Natural killer cell (primary cell): ENCODE results near the gene CPNE8. TPM values are rescaled to one million over a fixed set of nuclear protein-coding genes. Genes with fewer than 3 reads are reported as not detected.

Experiments used
- ATAC-seq, 3 donors: fragments of 150-1000 bp in 2 of 3; fragments of 200-7000 bp in 1 of 3; cut with Tn5 transposase; 1 replicate in 1 of 3; 2 replicates in 2 of 3; pipeline ENCODE4 v1.10.0; 2021; ENCODE audit warnings: mild to moderate bottlenecking in 2 of 3, moderate library complexity in 2 of 3
- DNase-seq, 2 donors: peaks; one replicate each; pipeline versions ENCODE4 v3.0.0 to v3.0.0-alpha.2; 2013 to 2021; ENCODE audit warnings: mixed read lengths in 1 of 2
- H3K27ac ChIP-seq: one replicate; pipeline ENCODE4 v1.5.1; 2013; ENCODE audit warnings: mild to moderate bottlenecking, low read length
- H3K27me3 ChIP-seq: one replicate; pipeline ENCODE4 v1.6.1; 2013; ENCODE audit warnings: low read length; ENCODE audit not compliant: control insufficient read depth, insufficient read depth
- H3K36me3 ChIP-seq: one replicate; pipeline ENCODE4 v1.6.1; 2013; ENCODE audit warnings: low read length; ENCODE audit not compliant: control insufficient read depth, insufficient read depth
- H3K4me1 ChIP-seq: one replicate; pipeline ENCODE4 v1.6.1; 2013; ENCODE audit warnings: low read length; ENCODE audit not compliant: control insufficient read depth, insufficient read depth
- H3K4me3 ChIP-seq: one replicate; pipeline ENCODE4 v1.5.1; 2013; ENCODE audit warnings: low read length
- H3K9me3 ChIP-seq: one replicate; pipeline ENCODE4 v1.6.1; 2013; ENCODE audit warnings: low read length; ENCODE audit not compliant: control insufficient read depth, insufficient read depth
- H3K27ac Mint-ChIP-seq, 2 donors: one replicate each; pipeline ENCODE4 v1.8.0; 2022; ENCODE audit warnings: mild to moderate bottlenecking in 2 of 2, mixed read lengths in 2 of 2, moderate library complexity in 1 of 2
- H3K27me3 Mint-ChIP-seq, 2 donors: one replicate each; pipeline ENCODE4 v1.8.0; 2022; ENCODE audit warnings: low read depth in 2 of 2, mixed read lengths in 2 of 2
- H3K36me3 Mint-ChIP-seq: one replicate; pipeline ENCODE4 v1.8.0; 2022; ENCODE audit warnings: mixed read lengths
- H3K4me1 Mint-ChIP-seq, 2 donors: one replicate each; pipeline ENCODE4 v1.8.0; 2022; ENCODE audit warnings: mixed read lengths in 2 of 2
- H3K4me3 Mint-ChIP-seq: one replicate; pipeline ENCODE4 v1.8.0; 2022; ENCODE audit warnings: mild to moderate bottlenecking, moderate library complexity, mixed read lengths
- H3K9me3 Mint-ChIP-seq, 2 donors: one replicate each; pipeline ENCODE4 v1.8.0; 2022; ENCODE audit warnings: mixed read lengths in 2 of 2
- WGBS: methylation state at CpG from one replicate; pipeline ENCODE4 v1.1.7; 2013; ENCODE audit warnings: missing lambda C conversion rate; ENCODE audit not compliant: insufficient coverage; 5-methylcytosine and 5-hydroxymethylcytosine counted together
- intact Hi-C: fragments of 100-400 bp; cut with micrococcal nuclease; formaldehyde crosslinking; loops from one replicate; pipeline ENCODE4 v1.14.2; 2022
- total RNA-seq, 4 donors: library from RNA; stranded (reverse); fragments of 120-200 nt in 1 of 4; gene quantifications; one replicate each; pipeline versions ENCODE4 v1.2.3 to v1.2.4, GENCODE V29; 2013 to 2022
- TF ChIP-seq, protein P1 (sequence below): fragments of 200-600 bp; IDR thresholded peaks from one replicate; pipeline ENCODE4 v1.8.0; 2022; ENCODE audit warnings: antibody characterized with exemption

Gene CPNE8
- total RNA-seq, 3 donors from 2014 or later (not counting 1 experiment from before 2014, with no cell fraction given), result 6.1 to 8.1 (median 7.9) TPM

DNA sequence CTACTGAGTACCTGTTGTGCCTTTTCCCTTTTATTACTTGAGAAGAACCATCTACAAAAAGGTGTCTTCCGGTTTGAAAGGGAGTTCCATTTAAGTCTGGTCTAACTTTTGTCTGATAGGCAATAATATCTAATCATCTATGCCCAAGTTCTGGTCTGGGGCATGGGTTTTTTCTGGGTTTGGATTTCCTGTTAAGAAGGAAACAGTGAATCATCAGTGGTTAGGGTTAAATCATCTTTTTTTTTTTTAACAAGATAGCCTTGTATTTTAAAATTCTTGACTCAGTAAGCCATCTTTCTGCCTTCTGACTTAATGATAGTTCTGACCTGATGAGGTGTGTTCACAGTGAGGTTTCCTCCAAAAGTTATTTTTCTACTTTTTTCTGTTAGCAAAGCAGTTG, 29.3 kb upstream of the CPNE8 start:
- Mint-ChIP-seq H3K4me1 (peaks cover 0 to 12% of the 10 kb centered on the region in 2 donors), H3K27me3 (no peaks in the 10 kb centered on the region), H3K4me3 (no peak overlapping the region), H3K27ac (no peak overlapping the region), H3K9me3 (peaks cover 0 to 3% of the 10 kb centered on the region in 2 donors), H3K36me3 (no peaks in the 10 kb centered on the region)
- no CpG with 5 or more reads among the region's 1 CpG for WGBS
- Histone ChIP-seq H3K27me3 (no peaks in the 10 kb centered on the region), H3K36me3 (no peaks in the 10 kb centered on the region), H3K27ac (no peak overlapping the region), H3K4me1 (no peaks in the 10 kb centered on the region), H3K9me3 (no peaks in the 10 kb centered on the region), H3K4me3 (no peak overlapping the region)
- no peak for ATAC-seq
- no peak for DNase-seq
- intact Hi-C loops, result no loop called here
- TF ChIP-seq, protein P1, sequence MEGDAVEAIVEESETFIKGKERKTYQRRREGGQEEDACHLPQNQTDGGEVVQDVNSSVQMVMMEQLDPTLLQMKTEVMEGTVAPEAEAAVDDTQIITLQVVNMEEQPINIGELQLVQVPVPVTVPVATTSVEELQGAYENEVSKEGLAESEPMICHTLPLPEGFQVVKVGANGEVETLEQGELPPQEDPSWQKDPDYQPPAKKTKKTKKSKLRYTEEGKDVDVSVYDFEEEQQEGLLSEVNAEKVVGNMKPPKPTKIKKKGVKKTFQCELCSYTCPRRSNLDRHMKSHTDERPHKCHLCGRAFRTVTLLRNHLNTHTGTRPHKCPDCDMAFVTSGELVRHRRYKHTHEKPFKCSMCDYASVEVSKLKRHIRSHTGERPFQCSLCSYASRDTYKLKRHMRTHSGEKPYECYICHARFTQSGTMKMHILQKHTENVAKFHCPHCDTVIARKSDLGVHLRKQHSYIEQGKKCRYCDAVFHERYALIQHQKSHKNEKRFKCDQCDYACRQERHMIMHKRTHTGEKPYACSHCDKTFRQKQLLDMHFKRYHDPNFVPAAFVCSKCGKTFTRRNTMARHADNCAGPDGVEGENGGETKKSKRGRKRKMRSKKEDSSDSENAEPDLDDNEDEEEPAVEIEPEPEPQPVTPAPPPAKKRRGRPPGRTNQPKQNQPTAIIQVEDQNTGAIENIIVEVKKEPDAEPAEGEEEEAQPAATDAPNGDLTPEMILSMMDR, result no peak

DNA sequence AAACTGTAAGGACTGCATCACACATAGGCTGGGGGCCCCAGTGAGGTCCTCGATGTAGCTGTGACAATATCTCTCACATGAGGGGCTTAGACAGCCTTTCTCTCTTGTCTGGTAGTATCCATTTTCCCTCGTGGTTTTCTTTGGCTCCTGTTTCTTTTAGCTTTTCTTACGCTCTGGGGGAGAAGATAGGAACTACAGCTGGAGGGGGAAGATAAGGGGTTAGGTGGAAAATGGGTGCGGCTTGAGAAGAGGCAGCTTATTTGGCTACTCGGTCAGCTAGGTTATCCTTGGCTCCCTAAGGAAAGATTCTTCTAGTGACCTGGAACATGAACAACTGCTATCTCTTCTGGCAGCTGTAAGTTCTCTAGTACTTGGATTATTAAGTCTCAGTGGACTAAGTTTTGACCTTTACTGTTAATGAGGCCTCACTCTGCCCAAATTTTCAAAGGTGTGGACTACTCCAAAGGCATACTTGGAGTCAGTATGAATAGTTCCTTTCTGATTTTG, 28.7 kb upstream of the CPNE8 start:
- Mint-ChIP-seq H3K9me3 (peaks cover 0 to 3% of the 10 kb centered on the region in 2 donors), H3K4me1 (peaks cover 0 to 12% of the 10 kb centered on the region in 2 donors), H3K4me3 (no peak overlapping the region), H3K36me3 (no peaks in the 10 kb centered on the region), H3K27me3 (no peaks in the 10 kb centered on the region), H3K27ac (no peak overlapping the region)
- ATAC-seq, result no peak
- Histone ChIP-seq H3K4me3 (no peak overlapping the region), H3K9me3 (no peaks in the 10 kb centered on the region), H3K36me3 (no peaks in the 10 kb centered on the region), H3K4me1 (no peaks in the 10 kb centered on the region), H3K27me3 (no peaks in the 10 kb centered on the region), H3K27ac (no peak overlapping the region)
- DNase-seq, result no peak
- intact Hi-C loops, result no loop called here
- 73% methylated on average over 5 of the region's 5 CpGs for WGBS
- TF ChIP-seq, protein P1, result no peak

DNA sequence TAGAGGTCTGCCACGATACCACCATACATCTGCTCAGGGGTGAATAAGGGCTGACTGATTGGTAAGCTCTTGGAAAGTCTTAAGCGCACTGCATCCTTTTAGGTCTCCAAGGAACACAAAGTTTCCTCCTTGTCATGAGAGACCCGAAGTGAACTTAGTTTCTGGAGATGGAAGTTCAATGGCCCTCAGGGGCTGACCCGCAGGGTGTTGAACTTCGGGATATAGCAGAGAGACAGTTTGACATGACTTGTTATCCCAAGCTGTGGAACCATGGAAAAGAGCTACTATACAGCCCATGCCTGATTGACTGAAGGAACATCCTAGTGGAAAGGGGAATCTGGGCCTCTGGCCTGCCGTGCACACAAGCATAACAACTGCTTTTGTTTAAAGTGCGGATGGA, 26.9 kb upstream of the CPNE8 start:
- intact Hi-C loops, result no loop called here
- Mint-ChIP-seq H3K4me1 (peaks cover 0 to 12% of the 10 kb centered on the region in 2 donors), H3K9me3 (no peaks in the 10 kb centered on the region), H3K36me3 (no peaks in the 10 kb centered on the region), H3K4me3 (no peak overlapping the region), H3K27me3 (peaks cover 0 to 7% of the 10 kb centered on the region in 2 donors), H3K27ac (no peak overlapping the region)
- no peak overlapping the region for H3K27ac ChIP-seq
- H3K27me3 ChIP-seq, result no peaks in the 10 kb centered on the region
- no peaks in the 10 kb centered on the region for H3K36me3 ChIP-seq
- no peaks in the 10 kb centered on the region for H3K4me1 ChIP-seq
- TF ChIP-seq, protein P1, result no peak
- WGBS, result 97% methylated on average over 7 of the region's 7 CpGs
- DNase-seq (no peak), ATAC-seq (no peak)
- H3K9me3 ChIP-seq, result no peaks in the 10 kb centered on the region
- no peak overlapping the region for H3K4me3 ChIP-seq

DNA sequence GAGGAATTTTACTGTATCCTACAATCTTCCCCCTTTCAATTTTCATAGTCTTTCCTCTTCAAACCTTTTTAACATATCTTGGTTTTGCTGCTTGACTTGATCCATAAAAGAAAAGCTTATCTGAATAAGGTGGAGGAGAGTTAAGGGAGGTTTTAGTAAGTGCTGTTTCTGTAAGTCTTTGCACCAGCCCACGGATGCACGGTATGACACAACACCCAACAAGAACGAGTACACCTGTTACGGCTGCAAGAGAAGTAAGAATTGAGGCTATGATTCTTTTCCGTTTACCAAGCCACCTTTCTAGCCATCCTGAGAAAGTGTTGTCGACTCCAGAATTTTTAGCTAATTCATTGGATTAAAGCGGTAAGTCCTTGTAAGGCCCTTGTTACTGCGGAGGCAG, 26.1 kb upstream of the CPNE8 start:
- no peak overlapping the region for H3K27ac Mint-ChIP-seq
- H3K4me1 ChIP-seq, result no peaks in the 10 kb centered on the region
- peaks cover 0 to 12% of the 10 kb centered on the region in 2 donors for H3K4me1 Mint-ChIP-seq
- H3K4me3 ChIP-seq, result no peak overlapping the region
- 93% methylated on average over 8 of the region's 8 CpGs for WGBS
- H3K27me3 ChIP-seq, result no peaks in the 10 kb centered on the region
- no peaks in the 10 kb centered on the region for H3K36me3 ChIP-seq
- H3K27me3 Mint-ChIP-seq, result peaks cover 2 to 8% of the 10 kb centered on the region in 2 donors
- no peaks in the 10 kb centered on the region for H3K9me3 Mint-ChIP-seq
- H3K4me3 Mint-ChIP-seq, result no peak overlapping the region
- H3K9me3 ChIP-seq, result no peaks in the 10 kb centered on the region
- no peaks in the 10 kb centered on the region for H3K36me3 Mint-ChIP-seq
- TF ChIP-seq, protein P1, result no peak
- no peak overlapping the region for H3K27ac ChIP-seq
- DNase-seq (no peak), ATAC-seq (no peak)
- intact Hi-C loops, result no loop called here
